ENCODE results near the gene GEMIN7. TPM values are rescaled to one million over a fixed set of nuclear protein-coding genes. Genes with fewer than 3 reads are reported as not detected.

The GEMIN7 gene
- total and polyA plus RNA-seq, 4 donors, result 18.7 to 29.0 (median 22.7) TPM

- Histone ChIP-seq H3K4me3 (no peak overlapping the region), H3K36me3 (ENCODE audit: control insufficient read depth in 4 of 4, insufficient read depth in 4 of 4, low read length in 4 of 4) (peaks cover 9 to 41% (median 21%) of the 10 kb centered on the region in 4 donors), H3K27ac (ENCODE audit: low read depth in 1 of 2, low read length in 1 of 2) (no peak overlapping the region), H3K4me1 (ENCODE audit: control insufficient read depth in 5 of 5, insufficient read depth in 5 of 5, low read length in 5 of 5) (peaks cover 0 to 10% (median 6%) of the 10 kb centered on the region in 5 donors), H3K9me3 (ENCODE audit: control insufficient read depth in 4 of 4, insufficient read depth in 3 of 4, low read length in 3 of 4) (no peaks in the 10 kb centered on the region), H3K9ac (ENCODE audit: insufficient read depth in 1 of 2, low read length in 2 of 2) (no peak overlapping the region), H3K27me3 (ENCODE audit: control insufficient read depth in 3 of 3, insufficient read depth in 3 of 3, low read length in 2 of 3) (no peaks in the 10 kb centered on the region)
- DNase-seq (no peak), ATAC-seq (ENCODE audit: insufficient read depth, low FRiP score) (no peak)
- 93 to 94% methylated on average over 6 of the region's 6 CpGs for WGBS, 2 donors
- no peak for TF ChIP-seq CTCF (IDR thresholded peaks at IDR 0.05; ENCODE audit: control extremely low read depth, extremely low read depth)
These were observed 29.0 kb upstream of the GEMIN7 start for GRCh38 chr19:45050036-45050435.

DNA sequence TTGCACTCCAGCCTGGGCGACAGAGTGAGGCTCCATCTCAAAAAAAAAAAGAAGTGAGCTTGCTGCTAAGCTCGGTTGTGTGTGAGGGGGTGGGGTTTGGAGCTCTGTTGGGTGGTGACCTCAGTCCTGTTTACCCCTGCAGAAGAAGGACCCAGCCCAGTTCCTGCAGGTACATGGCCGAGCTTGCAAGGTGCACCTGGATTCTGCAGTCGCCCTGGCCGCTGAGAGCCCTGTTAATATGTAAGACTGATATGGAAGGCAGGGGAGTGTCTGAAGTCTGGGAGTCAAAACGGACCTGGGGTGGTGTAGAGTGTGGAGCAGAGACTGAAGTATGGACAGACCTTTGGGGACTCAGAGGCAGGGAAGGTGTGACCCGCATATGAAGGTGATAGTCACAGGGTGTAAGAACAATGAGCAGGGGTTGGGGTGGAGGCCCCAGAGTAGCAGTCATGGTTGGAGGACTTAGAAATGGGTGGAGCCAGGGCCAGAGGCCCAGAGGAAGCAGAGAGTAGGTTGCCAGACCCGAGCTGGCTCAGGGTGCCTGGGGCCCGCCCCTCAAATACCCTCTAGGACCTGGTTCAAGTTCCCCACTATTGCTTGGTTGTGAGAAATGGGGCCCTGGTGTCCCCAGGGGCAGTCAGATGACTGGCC is 27.0 kb upstream of the GEMIN7 start:
- no peak overlapping the region for H3K9ac ChIP-seq (ENCODE audit: insufficient read depth in 1 of 2, low read length in 2 of 2)
- H3K4me1 ChIP-seq (ENCODE audit: control insufficient read depth in 5 of 5, insufficient read depth in 5 of 5, low read length in 5 of 5), result peaks cover 0 to 3% (median 0%) of the 10 kb centered on the region in 5 donors
- no peak overlapping the region for H3K27ac ChIP-seq (ENCODE audit: low read depth in 1 of 2, low read length in 1 of 2)
- H3K36me3 ChIP-seq (ENCODE audit: control insufficient read depth in 4 of 4, insufficient read depth in 4 of 4, low read length in 4 of 4), result peaks cover 9 to 48% (median 30%) of the 10 kb centered on the region in 4 donors
- ATAC-seq (ENCODE audit: insufficient read depth, low FRiP score) (no peak), DNase-seq (no peak)
- TF ChIP-seq CTCF (IDR thresholded peaks at IDR 0.05; ENCODE audit: control extremely low read depth, extremely low read depth), result no peak
- H3K27me3 ChIP-seq (ENCODE audit: control insufficient read depth in 3 of 3, insufficient read depth in 3 of 3, low read length in 2 of 3), result no peaks in the 10 kb centered on the region
- H3K4me3 ChIP-seq, result no peak overlapping the region
- H3K9me3 ChIP-seq (ENCODE audit: control insufficient read depth in 4 of 4, insufficient read depth in 3 of 4, low read length in 3 of 4), result no peaks in the 10 kb centered on the region
- 73 to 74% methylated on average over 9 of the region's 9 CpGs for WGBS, 2 donors

GRCh38 chr19:45056831-45057230 is 22.2 kb upstream of the GEMIN7 start:
- DNase-seq, result no peak
- TF ChIP-seq CTCF (IDR thresholded peaks at IDR 0.05; ENCODE audit: control extremely low read depth, extremely low read depth), result no peak
- no peak overlapping the region for H3K4me3 ChIP-seq

GRCh38 chr19:45057444-45057843 is 21.6 kb upstream of the GEMIN7 start:
- no peak overlapping the region for H3K27ac ChIP-seq (ENCODE audit: low read depth in 1 of 2, low read length in 1 of 2)
- H3K27me3 ChIP-seq (ENCODE audit: control insufficient read depth in 3 of 3, insufficient read depth in 3 of 3, low read length in 2 of 3), result no peaks in the 10 kb centered on the region
- no peak for TF ChIP-seq CTCF (IDR thresholded peaks at IDR 0.05; ENCODE audit: control extremely low read depth, extremely low read depth)
- H3K4me3 ChIP-seq, result no peak overlapping the region
- H3K36me3 ChIP-seq (ENCODE audit: control insufficient read depth in 4 of 4, insufficient read depth in 4 of 4, low read length in 4 of 4), result peaks cover 31 to 81% (median 61%) of the 10 kb centered on the region in 4 donors
- ATAC-seq (ENCODE audit: insufficient read depth, low FRiP score) (no peak), DNase-seq (no peak)
- H3K4me1 ChIP-seq (ENCODE audit: control insufficient read depth in 5 of 5, insufficient read depth in 5 of 5, low read length in 5 of 5), result no peaks in the 10 kb centered on the region
- no peak overlapping the region for H3K9ac ChIP-seq (ENCODE audit: insufficient read depth in 1 of 2, low read length in 2 of 2)
- no peaks in the 10 kb centered on the region for H3K9me3 ChIP-seq (ENCODE audit: control insufficient read depth in 4 of 4, insufficient read depth in 3 of 4, low read length in 3 of 4)
- 91 to 97% methylated on average over 9 of the region's 9 CpGs for WGBS, 2 donors

More at GRCh38 chr19:45056831-45057230, 22.2 kb upstream of the GEMIN7 start:
- no peak for ATAC-seq (ENCODE audit: insufficient read depth, low FRiP score)
- no peaks in the 10 kb centered on the region for H3K27me3 ChIP-seq (ENCODE audit: control insufficient read depth in 3 of 3, insufficient read depth in 3 of 3, low read length in 2 of 3)
- peaks cover 28 to 84% (median 61%) of the 10 kb centered on the region in 4 donors for H3K36me3 ChIP-seq (ENCODE audit: control insufficient read depth in 4 of 4, insufficient read depth in 4 of 4, low read length in 4 of 4)
- no peak overlapping the region for H3K9ac ChIP-seq (ENCODE audit: insufficient read depth in 1 of 2, low read length in 2 of 2)
- H3K9me3 ChIP-seq (ENCODE audit: control insufficient read depth in 4 of 4, insufficient read depth in 3 of 4, low read length in 3 of 4), result no peaks in the 10 kb centered on the region
- no peak overlapping the region for H3K27ac ChIP-seq (ENCODE audit: low read depth in 1 of 2, low read length in 1 of 2)
- peaks cover 0 to 2% (median 0%) of the 10 kb centered on the region in 5 donors for H3K4me1 ChIP-seq (ENCODE audit: control insufficient read depth in 5 of 5, insufficient read depth in 5 of 5, low read length in 5 of 5)
- WGBS, 2 donors, result 86 to 94% methylated on average over 8 of the region's 8 CpGs

Data from lung (tissue), 12 donors.